ENCODE results near the gene AUNIP.

Gene AUNIP

GRCh38 chr1:25829046-25829445, 30.2 kb downstream of the AUNIP start:
- ChIA-PET CTCF (interaction anchor here (0.8 kb wide), 1 partner anchor 67 kb away, joined by 3 read pairs; no protein-coding TSS in a partner anchor), POLR2A (interaction anchor here (1.3 kb wide), 1 partner anchor 9 kb away, joined by 5 read pairs; the partner anchor contains the start of gene MTFR1L)
- H3K4me3 ChIP-seq (ENCODE audit: low read depth, low read length): no peak overlapping the region
- H3K36me3 ChIP-seq (ENCODE audit: control insufficient read depth in 2 of 2, insufficient read depth in 1 of 2, low read length in 2 of 2): peaks cover 19 to 96% of the 10 kb centered on the region in 2 experiments
- TF ChIP-seq CTCF (tag by site-specific recombination; IDR thresholded peaks at IDR 0.05): no peak
- TF ChIP-seq ZBTB44 (tag by site-specific recombination; IDR thresholded peaks at IDR 0.05): no peak
- TF ChIP-seq ZNF600 (tag by site-specific recombination; IDR thresholded peaks at IDR 0.05): no peak
- TF ChIP-seq REPIN1 (tag by site-specific recombination; IDR thresholded peaks at IDR 0.05; ENCODE audit: low read depth): no peak
- no peak for TF ChIP-seq ZNF24 (tag by site-specific recombination; IDR thresholded peaks at IDR 0.05)
- no peak for TF ChIP-seq ZNF354C (tag by site-specific recombination; IDR thresholded peaks at IDR 0.05; ENCODE audit: borderline replicate concordance, low read depth)
- TF ChIP-seq PRDM10 (tag by site-specific recombination; IDR thresholded peaks at IDR 0.05): 0 out of 2 replicates have a peak, but pooled peaks have one; percentile 12
- H3K27ac ChIP-seq (ENCODE audit: extremely low read depth, low read depth, low read length): no peak overlapping the region
- H3K9me3 ChIP-seq (ENCODE audit: control insufficient read depth, insufficient read depth, low read depth, low read length): no peaks in the 10 kb centered on the region
- H3K4me1 ChIP-seq (ENCODE audit: control insufficient read depth, insufficient read depth, low read length): no peaks in the 10 kb centered on the region

GRCh38 chr1:25828491-25828890, 30.8 kb downstream of the AUNIP start:
- no peak overlapping the region for H3K4me3 ChIP-seq (ENCODE audit: low read depth, low read length)
- no peak overlapping the region for H3K27ac ChIP-seq (ENCODE audit: extremely low read depth, low read depth, low read length)
- H3K4me1 ChIP-seq (ENCODE audit: control insufficient read depth, insufficient read depth, low read length): no peaks in the 10 kb centered on the region
- POLR2A ChIA-PET: interaction anchor here (1.3 kb wide), 1 partner anchor 9 kb away, joined by 5 read pairs; the partner anchor contains the start of gene MTFR1L
- peaks cover 16 to 96% of the 10 kb centered on the region in 2 experiments for H3K36me3 ChIP-seq (ENCODE audit: control insufficient read depth in 2 of 2, insufficient read depth in 1 of 2, low read length in 2 of 2)
- CTCF ChIA-PET: no interaction called here
- TF ChIP-seq ZNF548 (tag by site-specific recombination; IDR thresholded peaks at IDR 0.05): no peak
- no peak for TF ChIP-seq ZNF292 (tag by site-specific recombination; IDR thresholded peaks at IDR 0.05; ENCODE audit: borderline replicate concordance, low read depth)
- TF ChIP-seq HIC1 (tag by site-specific recombination; IDR thresholded peaks at IDR 0.05): no peak
- peak; percentile 82 for TF ChIP-seq SCRT2 (tag by site-specific recombination; IDR thresholded peaks at IDR 0.05)
- TF ChIP-seq ZBTB20 (tag by site-specific recombination; IDR thresholded peaks at IDR 0.05): no peak
- TF ChIP-seq ZNF518A (tag by site-specific recombination; conservative IDR thresholded peaks at IDR 0.05; ENCODE audit: low read depth): no peak
- no peak for TF ChIP-seq ZNF530 (tag by site-specific recombination; IDR thresholded peaks at IDR 0.05; ENCODE audit: low read depth)
- peak; percentile 80 for TF ChIP-seq SCRT1 (tag by site-specific recombination; IDR thresholded peaks at IDR 0.05; ENCODE audit: borderline replicate concordance)
- no peak for TF ChIP-seq ZNF2 (tag by site-specific recombination; IDR thresholded peaks at IDR 0.05)
- TF ChIP-seq ZNF132 (tag by site-specific recombination; IDR thresholded peaks at IDR 0.05; ENCODE audit: borderline replicate concordance): no peak
- TF ChIP-seq YY1 (tag by site-specific recombination; IDR thresholded peaks at IDR 0.05): no peak
- TF ChIP-seq OSR2 (tag by site-specific recombination; IDR thresholded peaks at IDR 0.05): no peak
- no peak for TF ChIP-seq GLIS1 (tag by site-specific recombination; IDR thresholded peaks at IDR 0.05)
- TF ChIP-seq ZNF157 (tag by site-specific recombination; IDR thresholded peaks at IDR 0.05): no peak
- no peaks in the 10 kb centered on the region for H3K9me3 ChIP-seq (ENCODE audit: control insufficient read depth, insufficient read depth, low read depth, low read length)
